HepG2 (cell line): ENCODE measurements around the gene ATP5F1C. TPM values are rescaled to one million over a fixed set of nuclear protein-coding genes. Genes with fewer than 3 reads are reported as not detected.

Experiments
- EZH2 ChIP-seq: conservative IDR thresholded peaks from 2 replicates; pipeline ENCODE4 v1.6.1; 2012; ENCODE audit warnings: mild to moderate bottlenecking, low read depth, low read length, moderate library complexity
- FOXA1 ChIP-seq, 2 experiments: fragments of 450-650 bp in 1 of 2; sonication (generic) in 1 of 2; formaldehyde crosslinking in 1 of 2; IDR thresholded peaks; 2 replicates each; pipeline versions ENCODE4 v1.4.0 to v1.6.1; 2016 to 2020; ENCODE audit warnings: missing genetic modification reagents in 1 of 2
- HDAC1 ChIP-seq: sonication (generic); formaldehyde crosslinking; IDR thresholded peaks from 2 replicates; pipeline ENCODE4 v1.5.1; 2020; ENCODE audit warnings: mild to moderate bottlenecking, missing genetic modification reagents
- HOXA7 ChIP-seq: sonication (generic); formaldehyde crosslinking; IDR thresholded peaks from 2 replicates; pipeline ENCODE4 v1.8.1; 2022; ENCODE audit warnings: mild to moderate bottlenecking, missing genetic modification reagents, moderate library complexity
- JDP2 ChIP-seq: sonication (generic); formaldehyde crosslinking; IDR thresholded peaks from 2 replicates; pipeline ENCODE4 v1.8.1; 2022; ENCODE audit warnings: missing genetic modification reagents, borderline replicate concordance
- MAX ChIP-seq: IDR thresholded peaks from 2 replicates; pipeline ENCODE4 v1.6.1; 2012; ENCODE audit warnings: inconsistent platforms
- MED8 ChIP-seq: sonication (generic); formaldehyde crosslinking; IDR thresholded peaks from 2 replicates; pipeline ENCODE4 v1.8.1; 2023; ENCODE audit warnings: mild to moderate bottlenecking, missing genetic modification reagents; ENCODE audit not compliant: insufficient replicate concordance
- MEF2D ChIP-seq: sonication (generic); formaldehyde crosslinking; IDR thresholded peaks from 2 replicates; pipeline ENCODE4 v1.5.1; 2020; ENCODE audit warnings: mild to moderate bottlenecking, missing genetic modification reagents
- NCOA5 ChIP-seq: sonication (generic); formaldehyde crosslinking; IDR thresholded peaks from 2 replicates; pipeline ENCODE4 v1.4.0; 2020; ENCODE audit warnings: missing genetic modification reagents
- NR2F6 ChIP-seq, 2 experiments: IDR thresholded peaks; 2 replicates each; pipeline ENCODE4 v1.6.1; 2016; ENCODE audit warnings: antibody characterized with exemption in 1 of 2, mild to moderate bottlenecking in 1 of 2
- RFXANK ChIP-seq: IDR thresholded peaks from 2 replicates; pipeline ENCODE4 v1.6.1; 2016
- SMARCE1 ChIP-seq: fragments of 450-650 bp; IDR thresholded peaks from 2 replicates; pipeline ENCODE4 v1.6.1; 2017; ENCODE audit warnings: borderline replicate concordance
- SP2 ChIP-seq: sonication (generic); formaldehyde crosslinking; IDR thresholded peaks from 2 replicates; pipeline ENCODE4 v1.5.1; 2020; ENCODE audit warnings: mild to moderate bottlenecking, missing genetic modification reagents
- SP5 ChIP-seq: IDR thresholded peaks from 2 replicates; pipeline ENCODE4 v1.6.1; 2016; ENCODE audit warnings: low read depth, borderline replicate concordance
- ZBTB33 ChIP-seq: sonication (generic); formaldehyde crosslinking; IDR thresholded peaks from 2 replicates; pipeline ENCODE4 v1.4.0; 2020; ENCODE audit warnings: missing genetic modification reagents
- ZNF121 ChIP-seq: sonication (generic); formaldehyde crosslinking; IDR thresholded peaks from 2 replicates; pipeline ENCODE4 v1.5.0; 2020; ENCODE audit warnings: mild to moderate bottlenecking, missing genetic modification reagents
- ZNF253 ChIP-seq: sonication (generic); formaldehyde crosslinking; IDR thresholded peaks from 2 replicates; pipeline ENCODE4 v1.8.0; 2022; ENCODE audit warnings: mild to moderate bottlenecking, missing genetic modification reagents, borderline replicate concordance
- ZNF329 ChIP-seq: sonication (generic); formaldehyde crosslinking; IDR thresholded peaks from 2 replicates; pipeline ENCODE4 v1.9.0; 2021; ENCODE audit warnings: low read depth, mild to moderate bottlenecking, missing genetic modification reagents
- ZNF335 ChIP-seq: sonication (generic); formaldehyde crosslinking; IDR thresholded peaks from 2 replicates; pipeline ENCODE4 v1.4.0; 2020; ENCODE audit warnings: missing genetic modification reagents
- ZNF432 ChIP-seq: sonication (generic); formaldehyde crosslinking; IDR thresholded peaks from 2 replicates; pipeline ENCODE4 v1.5.0; 2020; ENCODE audit warnings: missing genetic modification reagents, mild to moderate bottlenecking, borderline replicate concordance
- ZNF468 ChIP-seq: sonication (generic); formaldehyde crosslinking; IDR thresholded peaks from 2 replicates; pipeline ENCODE4 v1.8.0; 2022; ENCODE audit warnings: mild to moderate bottlenecking, moderate library complexity, missing genetic modification reagents
- ZNF558 ChIP-seq: sonication (generic); formaldehyde crosslinking; IDR thresholded peaks from 2 replicates; pipeline ENCODE4 v1.9.0; 2022; ENCODE audit warnings: mild to moderate bottlenecking, missing genetic modification reagents, borderline replicate concordance
- ZNF572 ChIP-seq: sonication (generic); formaldehyde crosslinking; IDR thresholded peaks from 2 replicates; pipeline ENCODE4 v1.5.1; 2020; ENCODE audit warnings: mild to moderate bottlenecking, missing genetic modification reagents
- ZNF577 ChIP-seq: sonication (generic); formaldehyde crosslinking; IDR thresholded peaks from 2 replicates; pipeline ENCODE4 v1.4.0; 2020; ENCODE audit warnings: mild to moderate bottlenecking, low read depth, missing genetic modification reagents, borderline replicate concordance
- ZNF839 ChIP-seq: sonication (generic); formaldehyde crosslinking; IDR thresholded peaks from 2 replicates; pipeline ENCODE4 v1.4.0; 2020; ENCODE audit warnings: missing genetic modification reagents, mild to moderate bottlenecking, borderline replicate concordance
- ZNF841 ChIP-seq: sonication (generic); formaldehyde crosslinking; IDR thresholded peaks from 2 replicates; pipeline ENCODE4 v1.8.1; 2023; ENCODE audit warnings: missing genetic modification reagents, borderline replicate concordance
- ZNF879 ChIP-seq: sonication (generic); formaldehyde crosslinking; IDR thresholded peaks from 2 replicates; pipeline ENCODE4 v1.8.1; 2023; ENCODE audit warnings: missing genetic modification reagents
- ZSCAN25 ChIP-seq: sonication (generic); formaldehyde crosslinking; IDR thresholded peaks from 2 replicates; pipeline ENCODE4 v1.8.0; 2022; ENCODE audit warnings: mild to moderate bottlenecking, missing genetic modification reagents
- ZSCAN29 ChIP-seq: sonication (generic); formaldehyde crosslinking; conservative IDR thresholded peaks from 2 replicates; pipeline ENCODE4 v1.4.0; 2020; ENCODE audit warnings: mild to moderate bottlenecking, missing genetic modification reagents
- polyA plus RNA-seq, 8 experiments: library from polyadenylated mRNA; depleted of rRNA in 3 of 8; stranded (reverse) in 7 of 8; unstranded in 1 of 8; fragments of >200 nt; fragmentation: Illumina TruSeq in 4 of 8; extraction: Trizol in 4 of 8; gene quantifications; 2 replicates each; pipeline versions ENCODE4 v1.2.1 to v1.2.3, GENCODE V29; 2011 to 2016; ENCODE audit warnings: low read depth in 4 of 8, missing spikeins in 1 of 8, mixed read lengths in 1 of 8; ENCODE audit not compliant: insufficient read depth in 1 of 8
- total RNA-seq, 5 experiments: library from RNA; depleted of rRNA; stranded (reverse); fragments of >200 nt; fragmentation: Illumina TruSeq; extraction: Trizol; gene quantifications; 2 replicates each; pipeline ENCODE4 v1.2.3, GENCODE V29; 2016; ENCODE audit warnings: low read depth in 1 of 5

Gene ATP5F1C
- total and polyA plus RNA-seq, 2 of the 13 experiments (the other 11 are each of a cell fraction or from before 2014, with no cell fraction given): 407 to 416 TPM

- TF ChIP-seq ZNF572 (CRISPR knock-in tag) (0 out of 2 replicates have a peak, but pooled peaks have one; percentile 48), HDAC1 (peak; percentile 55; the same call in 1 of the 2 replicates), SMARCE1 (no peak), EZH2 (no peak), ZNF839 (peak; percentile 7; the same call in 1 of the 2 replicates), RFXANK (no peak), ZNF329 (CRISPR knock-in tag) (no peak; the same call in 1 of the 2 replicates), MEF2D (CRISPR knock-in tag) (peak; percentile 77), ZBTB33 (0 out of 2 replicates have a peak, but pooled peaks have one; percentile 4), ZNF558 (CRISPR knock-in tag) (no peak; the same call in 1 of the 2 replicates), ZNF577 (CRISPR knock-in tag) (no peak), ZNF121 (CRISPR knock-in tag) (peak; percentile 4; the same call in 1 of the 2 replicates), MAX (peak; percentile 83), SP5 (peak; percentile 82), SP2 (CRISPR knock-in tag) (peak; percentile 88), JDP2 (CRISPR knock-in tag) (no peak), NCOA5 (CRISPR knock-in tag) (no peak), FOXA1 (IDR thresholded peaks at IDR 0.05) (no peak), FOXA1 (CRISPR knock-in tag; IDR thresholded peaks at IDR 0.05) (no peak), ZNF335 (peak; percentile 34; the same call in 1 of the 2 replicates), ZNF253 (CRISPR knock-in tag) (peak; percentile 56; the same call in 1 of the 2 replicates), ZNF432 (CRISPR knock-in tag) (no peak), ZNF879 (peak; percentile 57; the same call in 1 of the 2 replicates), ZSCAN25 (CRISPR knock-in tag) (no peak; the same call in 1 of the 2 replicates), ZNF468 (CRISPR knock-in tag) (peak; percentile 90; the same call in 1 of the 2 replicates), ZNF841 (CRISPR knock-in tag) (no peak), HOXA7 (CRISPR knock-in tag) (no peak), NR2F6 (IDR thresholded peaks at IDR 0.05) (no peak; the same call in 1 of the 2 replicates), NR2F6 (CRISPR knock-in tag; IDR thresholded peaks at IDR 0.05) (no peak; the same call in 1 of the 2 replicates), ZSCAN29 (no peak), MED8 (peak; percentile 55)
These were observed at the start of gene ATP5F1C, which contains the start of gene KIN (continued) for GRCh38 chr10:7787857-7788638.
